Activated CD4-positive, alpha-beta T cell treated with anti-CD3 and anti-CD28 coated beads, Interleukin-2, amount 50 U/mL, for 16 hours (primary cell): Measurements from ENCODE around the gene NDST1.

Source experiments
- DNase-seq: peaks from one replicate; pipeline ENCODE4 v3.0.0-alpha.2; 2020

The NDST1 gene

DNA sequence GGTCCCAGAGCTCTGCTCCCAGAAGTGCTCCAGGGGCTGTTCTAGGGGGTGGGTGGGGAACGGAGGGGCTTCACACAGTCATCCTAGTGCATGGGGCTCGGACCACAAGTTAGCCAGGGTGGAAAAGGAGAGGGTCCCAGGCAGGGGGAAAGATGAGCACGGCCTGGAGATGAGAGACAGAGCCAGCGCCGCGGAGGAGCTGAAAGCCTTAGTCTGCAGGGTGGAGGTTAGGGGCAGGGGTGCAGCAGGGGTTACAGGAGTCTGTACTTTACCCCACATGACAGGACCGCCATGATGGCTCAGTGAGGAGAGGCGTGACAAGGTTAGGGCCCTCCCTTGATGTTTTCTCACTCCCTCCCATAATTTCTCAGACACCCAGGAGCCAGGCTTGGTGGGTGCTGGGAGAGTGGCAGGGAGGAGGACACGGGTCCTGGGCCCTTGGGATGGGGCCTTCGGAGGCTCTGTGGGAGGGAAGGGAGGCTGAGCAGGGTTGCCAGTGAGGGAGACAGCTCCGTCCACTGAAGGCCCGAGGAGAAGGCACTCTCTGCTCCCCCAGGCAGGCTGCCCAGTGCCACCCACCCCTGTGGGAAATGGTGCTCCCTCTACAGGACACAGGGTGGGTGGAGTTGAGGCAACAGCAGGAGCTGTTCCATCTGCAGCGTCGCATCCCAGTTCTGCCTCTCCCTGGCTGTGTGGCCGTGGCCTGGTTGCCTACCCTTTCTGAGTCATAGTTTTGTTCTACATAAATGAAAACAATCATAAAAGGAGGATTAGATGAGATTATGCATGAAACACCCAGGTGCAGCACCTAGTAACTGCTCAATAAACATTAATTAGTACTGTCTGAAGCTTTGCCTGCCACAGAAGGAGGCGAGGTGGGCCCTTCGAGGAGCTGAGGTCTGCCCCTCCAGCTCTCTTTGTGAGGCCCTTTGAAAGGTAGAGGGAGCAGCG, 66.2 kb downstream of the NDST1 start:
- no peak for DNase-seq

DNA sequence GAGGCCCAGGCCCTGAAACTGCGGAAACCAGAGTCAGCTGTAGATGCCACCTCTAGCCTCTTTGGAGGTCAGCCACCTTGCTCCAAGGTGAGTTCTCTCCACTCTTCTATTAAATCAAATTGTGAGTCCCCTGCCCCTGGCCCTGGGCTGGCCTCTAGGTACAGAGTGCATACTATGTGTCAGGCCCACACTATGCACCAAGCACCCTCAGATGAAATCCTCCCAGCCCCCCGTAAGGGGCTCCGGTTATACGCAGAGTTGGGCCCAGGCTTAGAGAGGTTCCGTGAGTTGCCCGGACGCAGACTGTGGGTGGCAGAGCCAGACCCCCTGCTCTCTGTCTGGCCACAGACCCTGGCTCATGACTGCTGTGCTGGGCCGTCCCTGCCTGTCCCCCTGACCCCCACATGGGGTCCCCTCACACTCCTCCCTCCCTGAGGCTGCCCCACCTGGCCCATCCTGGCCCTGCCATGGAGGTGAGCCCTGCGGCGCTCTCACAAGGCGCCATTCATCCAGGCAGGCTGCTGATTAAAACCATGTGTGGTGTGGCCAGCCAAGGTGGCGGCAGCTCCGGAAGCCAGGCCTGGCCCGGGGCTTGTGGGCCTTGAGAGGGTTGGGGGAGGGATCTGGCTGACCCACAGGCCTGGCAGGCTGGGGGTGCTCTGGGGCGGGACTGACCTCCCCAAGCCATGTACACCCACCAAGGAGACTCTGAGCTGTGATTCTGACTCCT, 67.1 kb downstream of the NDST1 start:
- no peak for DNase-seq

DNA sequence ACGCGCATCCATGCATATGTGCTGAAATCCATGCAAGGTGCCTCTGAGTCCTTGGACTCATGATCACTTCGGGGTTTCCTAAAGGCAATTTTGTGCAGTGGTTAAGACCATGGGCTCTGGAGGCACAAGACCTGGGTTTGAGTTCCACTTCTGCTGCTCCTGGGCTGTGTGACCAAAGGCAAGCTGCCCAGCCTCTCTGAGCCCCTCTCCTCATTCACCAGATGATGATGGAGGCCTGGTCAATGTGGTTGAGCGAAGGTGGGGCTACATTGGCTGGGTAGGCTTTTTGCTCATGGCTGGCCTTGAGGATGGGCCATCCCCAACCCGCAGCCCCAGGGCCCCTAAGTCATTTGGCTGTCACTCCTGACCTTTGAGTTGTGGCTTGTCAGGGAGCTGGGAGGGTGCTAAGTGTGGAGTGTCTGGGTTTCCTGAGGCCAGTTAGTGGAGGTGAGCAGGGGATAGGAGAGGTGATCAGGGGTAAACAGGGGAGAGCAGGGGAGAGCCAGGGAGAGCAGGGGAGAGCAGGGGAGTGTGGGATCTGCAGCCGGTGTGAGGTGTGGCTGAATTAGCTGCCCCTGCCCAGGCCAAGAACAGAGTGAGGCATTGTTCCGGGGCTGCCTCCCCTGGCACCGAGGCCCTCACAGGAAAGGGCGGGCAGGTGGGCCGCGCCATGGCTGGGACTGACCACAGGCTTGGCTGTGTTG, 68.0 kb downstream of the NDST1 start:
- DNase-seq: no peak

DNA sequence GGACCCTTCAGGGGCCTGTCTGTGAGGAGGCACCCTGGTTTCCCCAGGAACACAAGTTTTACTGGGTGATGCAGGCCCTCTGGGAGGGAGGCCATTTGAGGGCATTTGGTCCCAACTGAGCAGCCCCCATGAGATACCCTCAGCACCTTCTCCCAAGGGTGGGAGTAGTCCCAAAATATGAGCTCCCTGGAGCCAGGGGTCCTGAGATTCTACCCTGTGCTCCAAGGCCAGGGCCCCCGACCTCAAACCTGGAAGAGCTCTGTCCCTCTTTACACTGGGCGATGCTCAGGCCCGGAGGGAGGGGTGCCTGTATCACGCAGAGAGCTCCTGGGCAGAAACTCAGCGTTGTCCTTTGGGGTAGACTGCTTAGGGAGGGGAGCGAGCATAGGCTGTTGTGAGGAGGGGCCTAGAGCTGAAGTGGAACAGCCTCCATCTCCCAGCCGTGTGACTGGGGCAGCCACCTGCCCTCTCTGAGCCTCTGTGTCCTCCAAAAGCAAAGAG, 68.6 kb downstream of the NDST1 start:
- no peak for DNase-seq

DNA sequence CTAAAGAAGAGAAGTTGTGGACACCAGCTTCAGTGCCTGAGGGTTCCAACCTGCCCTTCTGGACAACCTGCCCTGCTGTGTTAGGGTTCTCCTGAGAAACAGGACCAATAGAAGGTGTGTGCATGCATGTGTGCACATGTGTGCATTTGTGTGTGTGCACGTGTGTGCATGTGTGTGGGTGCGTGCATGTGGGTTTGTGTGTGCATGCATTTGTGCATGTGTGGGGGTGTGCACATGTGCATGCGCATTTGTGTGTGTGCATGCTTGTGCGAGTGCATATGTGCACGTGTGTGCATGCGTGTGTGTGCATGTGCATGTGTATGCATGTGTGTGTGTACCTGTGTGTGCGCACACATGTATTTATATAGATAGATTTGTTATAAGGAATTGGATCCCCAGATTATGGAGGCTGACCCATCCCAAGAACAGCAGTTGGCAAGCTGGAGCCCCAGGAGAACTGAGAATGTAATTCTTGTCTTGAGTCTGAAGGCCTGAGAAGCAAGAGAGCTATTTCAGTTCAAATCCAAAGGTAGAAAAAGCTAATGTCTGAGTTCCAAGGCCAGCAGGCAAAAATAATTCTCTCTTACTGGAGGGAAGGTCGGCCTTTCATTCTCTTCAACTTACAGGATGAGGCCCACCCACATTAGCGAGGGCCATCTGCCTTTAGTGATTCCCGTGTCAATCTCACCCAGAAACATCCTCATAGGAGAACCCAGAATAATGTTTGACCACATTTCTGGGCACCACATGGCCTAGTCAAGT, 69.6 kb downstream of the NDST1 start:
- no peak for DNase-seq

DNA sequence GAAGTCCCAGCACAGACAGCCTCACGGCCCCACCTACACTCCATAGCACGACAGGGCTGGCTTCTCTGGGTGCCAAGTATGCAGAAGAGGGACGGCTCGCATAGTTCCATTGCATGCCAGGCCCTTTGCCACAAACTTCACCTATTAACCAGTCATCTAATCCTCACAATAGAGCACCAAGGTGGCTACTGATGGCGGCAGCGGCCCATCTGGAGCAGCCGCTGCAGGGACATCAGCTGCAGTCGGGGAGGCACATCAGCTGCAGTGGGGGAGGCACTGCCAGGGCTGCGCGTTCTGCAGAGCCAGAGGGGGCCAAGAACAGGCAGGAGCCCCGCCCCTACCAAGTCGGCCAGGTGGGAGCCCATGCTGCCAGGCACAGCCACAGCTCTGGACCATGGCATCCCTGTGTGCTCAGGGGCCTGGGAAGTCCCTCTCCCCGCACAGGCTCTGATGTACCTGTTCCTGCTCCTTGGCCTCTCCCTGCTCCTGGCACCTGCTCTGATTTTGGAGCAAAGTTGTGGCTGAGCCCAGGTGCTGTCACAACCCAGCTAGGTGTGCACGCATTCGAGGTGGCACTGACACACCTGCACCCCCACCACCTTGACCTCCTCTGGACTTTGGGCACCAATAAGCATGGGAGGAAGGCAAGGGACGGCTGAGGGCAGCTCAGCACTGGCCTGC, 71.0 kb downstream of the NDST1 start:
- DNase-seq: no peak

DNA sequence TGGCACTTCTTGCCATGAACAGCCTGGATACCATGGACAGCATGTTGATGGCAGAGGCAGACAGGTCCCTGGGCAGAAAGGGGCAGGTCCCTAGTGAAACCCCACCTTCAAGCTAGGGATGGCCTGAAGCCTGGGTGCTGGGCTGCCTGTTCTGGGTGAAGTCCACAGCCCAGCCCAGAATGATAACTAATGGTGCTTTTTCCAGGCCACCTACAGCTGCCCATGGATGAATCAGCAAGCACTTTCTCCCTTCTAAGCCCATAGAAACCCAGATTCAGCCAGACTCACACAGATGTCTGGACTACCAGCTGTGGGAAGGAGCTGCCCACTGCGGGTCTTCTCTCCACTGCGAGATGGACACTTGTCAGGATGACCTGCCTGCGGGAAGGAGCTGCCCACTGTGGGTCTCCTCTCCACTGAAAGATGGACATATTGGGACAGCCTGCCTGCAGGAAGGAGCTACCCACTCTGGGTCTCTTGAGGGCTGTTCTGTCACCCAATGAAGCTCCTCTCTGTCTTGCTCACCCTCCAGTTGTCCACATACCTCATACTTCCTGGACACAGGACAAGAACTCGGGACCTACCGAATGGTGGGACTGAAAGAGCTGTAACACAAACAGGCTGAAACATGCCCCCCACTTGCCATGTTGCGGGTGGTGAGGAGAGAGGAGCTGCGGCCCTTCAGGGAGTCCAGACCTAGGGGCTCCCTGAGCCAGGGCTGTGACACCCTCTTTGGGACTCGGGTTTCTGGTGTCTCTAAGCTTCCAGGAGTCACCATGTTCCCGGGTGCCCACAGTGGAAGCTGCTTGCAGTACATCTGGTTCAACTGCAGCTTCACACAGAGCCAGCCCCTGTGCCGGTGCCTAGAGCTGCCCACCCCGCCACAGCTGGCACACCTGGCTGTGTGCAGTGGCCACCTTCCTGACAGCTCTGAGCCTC, 71.8 kb downstream of the NDST1 start:
- no peak for DNase-seq

DNA sequence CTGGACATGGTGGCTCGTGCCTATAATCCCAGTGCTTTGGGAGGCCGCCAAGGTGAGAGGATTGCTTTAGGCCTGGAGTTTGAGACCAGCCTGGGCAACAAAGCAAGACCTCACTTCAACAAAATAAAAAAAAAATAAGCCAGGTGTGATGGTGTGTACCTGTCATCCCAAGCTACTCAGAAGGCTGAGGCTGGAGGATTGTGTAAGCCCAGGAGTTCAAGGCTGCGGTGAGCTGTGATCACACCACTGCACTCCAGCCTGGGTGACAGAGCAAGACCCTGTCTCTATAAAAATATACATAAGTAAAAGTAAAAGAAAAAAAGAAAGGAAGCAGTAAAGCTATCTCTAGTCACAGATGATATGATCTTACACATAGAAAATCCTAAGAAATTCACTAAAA, 73.0 kb downstream of the NDST1 start:
- no peak for DNase-seq

DNA sequence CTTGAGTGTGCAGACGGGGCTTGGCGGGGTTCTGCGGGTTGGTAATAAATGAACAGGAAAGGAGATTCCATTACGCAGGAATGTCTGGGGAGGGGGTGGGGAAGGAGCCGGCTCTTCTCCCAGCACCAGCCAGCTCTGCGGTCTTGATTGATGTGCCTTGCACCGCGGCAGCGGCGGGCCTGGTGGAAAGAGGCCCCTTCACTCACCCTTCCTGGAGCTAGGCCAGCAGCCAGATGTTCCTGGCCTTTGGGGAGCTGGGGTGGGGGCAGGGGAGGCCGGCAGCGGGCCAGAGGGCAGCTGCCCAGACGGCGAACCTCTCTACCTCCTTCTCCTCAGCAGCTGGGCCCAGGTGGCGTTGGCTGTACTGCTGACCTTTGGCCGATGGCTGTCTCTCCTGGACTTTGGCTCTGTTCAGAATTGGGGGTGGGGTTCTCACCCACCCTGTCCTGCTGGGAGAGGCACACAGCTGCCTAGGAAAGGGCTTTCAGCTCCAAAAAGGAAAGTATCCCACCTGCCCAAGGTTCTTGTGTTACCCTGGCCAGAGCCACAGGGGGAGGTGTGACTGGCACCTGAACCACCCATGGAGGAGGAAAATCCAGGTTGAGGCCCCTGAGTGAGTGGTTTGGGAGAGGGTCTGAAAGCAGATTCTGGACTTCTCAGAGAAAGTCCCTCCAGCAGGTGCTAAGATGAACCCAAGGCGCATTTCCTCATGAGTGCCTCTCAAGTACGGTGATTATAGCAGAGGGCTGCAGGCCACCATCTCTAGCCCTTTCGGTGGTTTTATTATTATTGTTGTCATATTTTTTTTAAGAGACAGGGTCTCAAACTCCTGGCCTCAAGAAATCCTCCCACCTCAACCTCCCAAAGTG, 74.5 kb downstream of the NDST1 start:
- no peak for DNase-seq

DNA sequence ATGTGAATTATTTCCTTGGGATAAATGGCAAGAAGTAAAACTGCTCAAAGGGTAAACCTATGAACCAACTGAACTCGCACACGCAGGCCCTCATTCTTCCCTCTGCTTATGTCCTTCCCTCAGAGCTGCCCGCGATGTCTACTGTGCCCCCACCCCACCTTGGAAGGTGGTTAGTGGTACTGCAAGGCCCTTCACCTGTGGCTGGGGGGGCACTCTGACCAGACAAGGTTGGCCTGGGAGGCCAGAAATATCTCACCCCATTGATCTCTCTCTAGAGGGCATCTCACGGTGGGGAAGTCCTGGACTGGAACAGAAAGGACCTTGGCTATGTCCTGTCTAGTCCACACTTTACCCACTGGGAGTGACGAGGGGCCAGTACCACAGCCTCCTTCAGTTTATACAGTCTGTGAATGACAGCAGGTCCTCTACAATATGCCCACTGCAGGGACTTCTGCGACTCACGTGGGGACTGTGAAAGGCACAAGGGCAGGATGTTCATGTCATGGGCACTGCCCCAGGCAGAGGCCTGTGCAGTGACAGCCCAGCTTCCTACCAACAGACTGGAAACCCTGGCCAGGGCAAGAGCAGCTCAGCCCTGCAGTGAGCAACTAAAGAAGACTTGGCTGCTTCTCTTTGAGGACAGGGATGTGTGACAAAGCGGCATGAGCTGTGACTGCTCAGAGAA, 75.8 kb downstream of the NDST1 start:
- no peak for DNase-seq

DNA sequence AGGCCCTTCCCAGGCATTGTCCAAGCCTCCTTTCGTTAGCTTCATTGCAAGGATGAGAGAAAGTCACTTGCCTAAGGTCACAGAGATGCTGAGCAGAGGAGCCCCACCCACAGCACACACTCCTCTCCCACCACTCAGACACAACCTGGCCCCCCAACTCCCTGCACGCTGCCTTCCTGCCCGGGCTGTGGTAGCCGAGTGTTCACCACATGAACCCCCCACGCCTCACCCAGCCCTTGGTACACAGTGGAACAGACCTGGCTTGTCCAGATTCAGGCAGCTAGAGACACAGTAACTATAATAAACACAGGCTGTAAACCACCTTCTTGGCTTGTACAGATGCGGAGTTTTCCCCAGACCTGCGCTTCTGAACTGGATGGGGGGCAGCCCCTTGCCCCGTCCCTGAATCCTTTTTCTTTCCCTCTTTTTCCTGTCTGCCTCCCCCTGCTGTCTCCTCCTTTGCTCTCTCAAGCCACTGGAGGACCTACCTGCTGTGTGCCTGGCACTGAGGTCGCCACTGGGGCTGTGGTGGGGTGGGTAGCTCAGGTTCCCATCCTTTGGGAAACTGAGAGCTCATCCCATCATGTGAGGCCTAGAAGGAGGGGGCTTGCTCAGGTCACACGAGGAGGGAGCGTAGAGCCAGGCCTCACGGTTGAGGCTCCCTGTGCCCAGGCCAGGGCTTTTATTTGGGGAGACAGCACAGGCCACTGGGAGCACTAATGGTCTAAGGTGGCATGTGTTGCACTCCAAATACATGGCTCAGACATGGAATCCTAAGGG, 76.8 kb downstream of the NDST1 start:
- no peak for DNase-seq

DNA sequence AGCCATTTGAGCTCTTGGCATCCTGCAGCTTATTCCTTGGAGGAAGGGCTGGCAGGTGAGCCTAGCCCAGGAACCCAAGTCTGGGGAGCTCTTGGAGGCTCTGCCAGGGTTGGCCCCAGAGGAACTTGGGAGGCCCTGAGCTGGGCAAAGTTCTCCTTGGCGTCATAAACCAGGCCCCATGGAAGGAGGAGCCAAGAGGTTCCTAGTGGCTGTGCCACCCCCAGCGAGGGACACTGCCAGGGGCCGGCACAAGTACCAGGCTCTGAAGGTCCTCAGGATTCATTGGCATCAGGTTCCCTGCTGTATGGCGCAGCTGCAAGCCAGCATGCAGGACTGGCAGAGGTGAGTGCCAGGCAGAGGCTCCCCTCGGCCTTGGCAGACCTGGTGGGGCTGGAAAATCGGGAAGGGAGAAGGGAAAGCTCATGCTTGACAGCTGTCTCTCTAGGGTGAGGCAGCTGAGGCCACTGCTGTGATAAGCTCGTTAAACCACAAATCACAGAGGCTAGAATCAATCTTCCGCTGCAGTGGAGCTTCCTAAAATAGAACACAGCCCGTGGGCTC, 77.9 kb downstream of the NDST1 start:
- no peak for DNase-seq

DNA sequence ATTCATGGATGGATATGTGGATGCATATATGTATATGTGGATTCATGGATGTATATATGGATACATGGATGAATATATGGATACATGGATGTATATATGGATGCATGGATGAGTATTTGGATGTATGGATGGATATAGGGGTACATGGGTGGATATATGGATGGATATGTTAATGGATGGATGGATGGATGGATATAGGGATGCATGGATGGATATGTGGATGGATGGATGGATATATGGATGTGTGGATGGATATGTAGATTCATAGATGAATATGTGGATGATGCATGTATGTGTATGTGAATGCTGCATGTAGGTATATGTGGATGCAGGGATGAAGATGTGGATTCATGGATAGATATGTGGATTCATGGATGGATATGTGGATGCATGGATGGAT, 79.1 kb downstream of the NDST1 start:
- DNase-seq: no peak

DNA sequence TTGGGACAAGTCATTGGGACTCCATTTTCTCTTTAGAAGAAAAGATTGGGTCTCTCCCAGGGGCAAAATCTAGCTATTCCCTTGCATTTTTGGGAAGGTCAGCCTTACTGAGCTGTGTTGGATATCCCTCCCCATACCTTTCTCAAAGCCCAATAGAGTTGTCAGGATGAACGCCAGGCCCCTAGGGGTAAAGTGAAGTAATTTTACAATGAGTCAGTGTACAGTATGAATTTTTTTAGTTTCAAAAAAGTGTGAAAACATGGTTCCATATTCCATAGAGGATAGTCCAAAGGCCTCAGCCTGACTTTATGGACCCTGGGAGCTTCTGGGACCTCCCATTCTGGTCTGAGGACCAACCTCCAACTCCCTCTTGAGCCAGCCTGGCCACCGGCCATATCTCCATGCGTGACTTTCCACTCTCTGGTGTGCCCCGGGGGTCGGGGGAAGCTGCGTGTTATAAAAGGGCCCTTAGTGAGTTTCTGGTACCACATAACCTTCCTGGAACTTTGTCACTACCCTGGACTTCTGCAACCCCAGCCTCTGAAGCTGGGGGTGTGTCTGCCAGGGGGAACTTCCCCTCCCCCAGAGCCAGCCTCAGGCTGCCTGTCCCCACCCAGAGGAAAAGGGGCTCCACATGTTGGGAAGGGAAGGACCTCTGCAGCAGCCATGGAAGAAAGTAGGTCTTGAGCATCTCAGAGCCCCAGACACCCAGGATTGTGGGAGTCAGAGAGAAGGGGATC, 80.1 kb downstream of the NDST1 start:
- DNase-seq: no peak

DNA sequence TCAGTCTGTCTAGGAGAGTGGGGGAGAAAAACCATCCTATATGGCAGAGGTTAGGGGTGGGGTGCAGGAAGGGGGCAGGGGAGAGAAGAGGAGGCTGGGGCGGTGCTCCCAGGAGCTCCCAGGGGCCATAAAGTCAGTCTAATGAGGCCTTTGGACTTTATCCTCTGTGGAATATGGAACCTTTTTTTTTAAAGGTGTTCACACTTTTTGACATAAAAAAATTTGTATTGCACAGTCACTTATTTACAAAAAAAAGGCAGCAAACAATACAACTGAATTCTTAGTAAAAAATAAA, 80.6 kb downstream of the NDST1 start:
- no peak for DNase-seq

DNA sequence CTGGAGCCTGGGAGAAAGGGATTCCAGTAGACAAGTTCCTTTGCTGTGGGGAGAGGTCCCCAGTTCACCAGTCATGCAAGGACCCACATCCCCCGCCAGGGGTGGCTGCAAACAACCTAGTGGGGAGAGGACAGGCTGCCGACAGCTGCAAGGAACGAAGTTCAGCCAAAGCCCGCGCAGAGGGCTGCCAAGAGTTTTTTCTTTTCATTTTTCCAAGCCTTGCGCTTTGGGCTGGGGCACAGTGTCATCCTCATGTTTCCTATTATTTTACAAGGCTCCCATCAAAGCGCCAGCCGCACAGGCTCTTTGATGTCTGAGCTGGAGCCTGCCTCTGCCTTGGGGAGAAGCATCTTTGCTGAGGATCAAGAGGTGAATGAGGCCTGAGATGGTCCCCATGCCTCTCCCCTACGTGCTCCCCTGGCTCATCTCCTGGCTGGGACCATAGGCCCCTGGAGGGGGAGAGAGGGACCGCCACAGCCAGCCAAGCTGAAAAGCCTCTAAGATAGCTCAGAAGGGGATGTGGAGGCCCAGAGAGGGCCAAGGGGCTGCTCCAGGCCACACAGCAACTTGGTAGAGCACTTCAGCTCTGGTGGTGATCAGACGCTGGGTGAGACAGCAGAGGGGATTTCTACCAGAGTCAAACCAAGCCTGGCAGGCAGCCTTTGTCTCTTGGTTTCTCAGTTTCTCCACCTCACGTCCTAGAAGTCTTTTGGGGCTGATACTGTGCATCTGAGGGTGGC, 82.1 kb downstream of the NDST1 start:
- DNase-seq: no peak
